HEK293T (cell line): ENCODE results near the gene LHX2.

Experiments used
- BHLHE40 ChIP-seq: fragments of 450-650 bp; IDR thresholded peaks from 2 replicates; pipeline ENCODE4 v1.6.1; 2016; ENCODE audit warnings: mild to moderate bottlenecking, moderate library complexity, borderline replicate concordance
- CTBP1 ChIP-seq: fragments of 450-650 bp; IDR thresholded peaks from 2 replicates; pipeline ENCODE4 v1.6.1; 2016; ENCODE audit warnings: borderline replicate concordance
- ELF4 ChIP-seq: fragments of 450-650 bp; IDR thresholded peaks from 2 replicates; pipeline ENCODE4 v1.6.1; 2017; ENCODE audit warnings: antibody characterized with exemption
- FOXA1 ChIP-seq: fragments of 450-650 bp; IDR thresholded peaks from 2 replicates; pipeline ENCODE4 v1.6.1; 2016; ENCODE audit warnings: mild to moderate bottlenecking
- FOXK2 ChIP-seq: fragments of 450-650 bp; IDR thresholded peaks from 2 replicates; pipeline ENCODE4 v1.6.1; 2016; ENCODE audit warnings: mild to moderate bottlenecking
- FOXM1 ChIP-seq: fragments of 450-650 bp; IDR thresholded peaks from 2 replicates; pipeline ENCODE4 v1.6.1; 2017; ENCODE audit warnings: mild to moderate bottlenecking, borderline replicate concordance
- HDGF ChIP-seq: fragments of 450-650 bp; IDR thresholded peaks from 2 replicates; pipeline ENCODE4 v1.6.1; 2017; ENCODE audit warnings: antibody characterized with exemption, borderline replicate concordance
- NFRKB ChIP-seq: fragments of 450-650 bp; IDR thresholded peaks from 2 replicates; pipeline ENCODE4 v1.6.1; 2016; ENCODE audit warnings: mild to moderate bottlenecking, moderate library complexity
- SP1 ChIP-seq: fragments of 450-650 bp; IDR thresholded peaks from 2 replicates; pipeline ENCODE4 v1.6.1; 2017
- SUZ12 ChIP-seq: fragments of 450-650 bp; IDR thresholded peaks from 2 replicates; pipeline ENCODE4 v1.6.1; 2016; ENCODE audit warnings: mild to moderate bottlenecking
- TARDBP ChIP-seq: fragments of 450-650 bp; IDR thresholded peaks from 2 replicates; pipeline ENCODE4 v1.6.1; 2016
- ZNF384 ChIP-seq: fragments of 450-650 bp; IDR thresholded peaks from 2 replicates; pipeline ENCODE4 v1.6.1; 2016

- TF ChIP-seq ELF4 (no peak), TARDBP (no peak), SUZ12 (no peak), BHLHE40 (no peak), HDGF (no peak), SP1 (no peak), FOXK2 (no peak), FOXA1 (no peak), ZNF384 (no peak), NFRKB (no peak), FOXM1 (no peak), CTBP1 (no peak)
Measured at GRCh38 chr9:124000161-124000783, 11.3 kb upstream of the LHX2 start.
